DOHH2 (cell line): Measurements from ENCODE around the gene IFRD1.

ENCODE experiments used
- H3F3A ChIP-seq: fragments of 200-600 bp; sonication (generic), shearing (Covaris generic); 2 replicates; pipeline ENCODE4 v1.6.0; 2016; ENCODE audit warnings: antibody characterized with exemption, mild to moderate bottlenecking; ENCODE audit not compliant: control insufficient read depth, insufficient read depth
- H3K27ac ChIP-seq: fragments of 200-600 bp; sonication (generic); 2 replicates; pipeline ENCODE4 v1.5.1; 2014; ENCODE audit warnings: low read depth, mild to moderate bottlenecking, low read length, moderate library complexity
- H3K27me3 ChIP-seq: fragments of 200-600 bp; sonication (generic); 2 replicates; pipeline ENCODE4 v1.6.1; 2014; ENCODE audit warnings: mild to moderate bottlenecking, low read length, mixed read lengths; ENCODE audit not compliant: control insufficient read depth
- H3K36me3 ChIP-seq: fragments of 200-600 bp; sonication (generic); 2 replicates; pipeline ENCODE4 v1.6.1; 2014; ENCODE audit warnings: mild to moderate bottlenecking, low read length, moderate library complexity, mixed read lengths; ENCODE audit not compliant: control insufficient read depth
- H3K4me1 ChIP-seq: fragments of 200-600 bp; sonication (generic); 2 replicates; pipeline ENCODE4 v1.6.1; 2014; ENCODE audit warnings: mild to moderate bottlenecking, low read length, mixed read lengths; ENCODE audit not compliant: control insufficient read depth
- H3K4me2 ChIP-seq: fragments of 200-600 bp; sonication (generic); 2 replicates; pipeline ENCODE4 v1.6.0; 2014; ENCODE audit warnings: mild to moderate bottlenecking, low read length, moderate library complexity
- H3K4me3 ChIP-seq: fragments of 200-600 bp; sonication (generic); 2 replicates; pipeline ENCODE4 v1.5.1; 2014; ENCODE audit warnings: mild to moderate bottlenecking, low read length, mixed read lengths
- H3K79me2 ChIP-seq: fragments of 200-600 bp; sonication (generic); 2 replicates; pipeline ENCODE4 v1.6.1; 2014; ENCODE audit warnings: mild to moderate bottlenecking, low read length, mixed read lengths; ENCODE audit not compliant: control insufficient read depth
- H3K9me2 ChIP-seq: fragments of 200-600 bp; sonication (generic); replicated peaks from 2 replicates; pipeline ENCODE4 v1.6.1; 2014; ENCODE audit warnings: mild to moderate bottlenecking, low read length, mixed read lengths; ENCODE audit not compliant: control insufficient read depth
- H3K9me3 ChIP-seq: fragments of 200-600 bp; sonication (generic); 2 replicates; pipeline ENCODE4 v1.6.1; 2014; ENCODE audit warnings: antibody characterized with exemption, low read length, mixed read lengths; ENCODE audit not compliant: control insufficient read depth, insufficient read depth
- H4K20me1 ChIP-seq: fragments of 200-600 bp; sonication (generic); 2 replicates; pipeline ENCODE4 v1.6.0; 2014; ENCODE audit warnings: low read depth, mild to moderate bottlenecking, antibody characterized with exemption, low read length, moderate library complexity; ENCODE audit not compliant: control insufficient read depth, insufficient read depth
- CTCF ChIP-seq: fragments of 200-600 bp; sonication (generic); IDR thresholded peaks from one replicate; pipeline ENCODE4 v1.5.1; 2014; ENCODE audit warnings: antibody characterized with exemption, mild to moderate bottlenecking, low read depth, low read length; ENCODE audit not compliant: poor library complexity, severe bottlenecking
- EZH2phosphoT487 ChIP-seq: fragments of 200-600 bp; sonication (generic); IDR thresholded peaks from 2 replicates; pipeline ENCODE4 v1.6.1; 2017; ENCODE audit warnings: borderline replicate concordance, mild to moderate bottlenecking, antibody characterized with exemption, low read length, moderate library complexity, mixed read lengths

IFRD1 gene

GRCh38 chr7:112470194-112470593, 19.9 kb downstream of the IFRD1 start:
- H3K9me3 ChIP-seq = no peaks in the 10 kb centered on the region
- 0 out of 2 replicates have a peak, but pooled peaks cover 3% of the 10 kb centered on the region for H3K79me2 ChIP-seq
- H3K27me3 ChIP-seq = no peaks in the 10 kb centered on the region
- no peak for TF ChIP-seq EZH2phosphoT487
- H3K27ac ChIP-seq = no peak overlapping the region
- H3K4me2 ChIP-seq = no peak overlapping the region
- no peaks in the 10 kb centered on the region for H3K9me2 ChIP-seq
- no peaks in the 10 kb centered on the region for H3K4me1 ChIP-seq
- H4K20me1 ChIP-seq = no peaks in the 10 kb centered on the region
- H3K4me3 ChIP-seq = no peak overlapping the region
- peaks cover 86% of the 10 kb centered on the region for H3K36me3 ChIP-seq
- H3F3A ChIP-seq = no peaks in the 10 kb centered on the region

- H4K20me1 ChIP-seq = no peaks in the 10 kb centered on the region
- no peaks in the 10 kb centered on the region for H3K79me2 ChIP-seq
- H3K4me3 ChIP-seq = no peak overlapping the region
- no peaks in the 10 kb centered on the region for H3K9me2 ChIP-seq
- no peaks in the 10 kb centered on the region for H3K4me1 ChIP-seq
- no peak overlapping the region for H3K4me2 ChIP-seq
- no peak overlapping the region for H3K27ac ChIP-seq
- H3K36me3 ChIP-seq = peaks cover 42% of the 10 kb centered on the region
- TF ChIP-seq EZH2phosphoT487 (no peak), CTCF (no peak)
- H3F3A ChIP-seq = peaks cover 7% of the 10 kb centered on the region; the same call in 1 of the 2 replicates
- H3K9me3 ChIP-seq = no peaks in the 10 kb centered on the region
- H3K27me3 ChIP-seq = no peaks in the 10 kb centered on the region
Observed at GRCh38 chr7:112476390-112477052, 26.3 kb downstream of the IFRD1 start.

- no peaks in the 10 kb centered on the region; the same call in 1 of the 2 replicates for H4K20me1 ChIP-seq
- H3K36me3 ChIP-seq = peaks cover 3% of the 10 kb centered on the region
- H3K4me2 ChIP-seq = no peak overlapping the region
- H3K27ac ChIP-seq = no peak overlapping the region
- no peak for TF ChIP-seq EZH2phosphoT487
- TF ChIP-seq CTCF = no peak
- H3K27me3 ChIP-seq = no peaks in the 10 kb centered on the region
- H3K79me2 ChIP-seq = no peaks in the 10 kb centered on the region
- no peaks in the 10 kb centered on the region for H3K9me3 ChIP-seq
- no peaks in the 10 kb centered on the region for H3K9me2 ChIP-seq
- peaks cover 4% of the 10 kb centered on the region; the same call in 1 of the 2 replicates for H3F3A ChIP-seq
- peaks cover 16% of the 10 kb centered on the region for H3K4me1 ChIP-seq
- H3K4me3 ChIP-seq = no peak overlapping the region
Observed at GRCh38 chr7:112481121-112481736, 31.0 kb downstream of the IFRD1 start.
